Spleen (tissue), 7 donors: ENCODE measurements around the gene SH3BP5.

Experiments used
- POLR2A ChIP-seq, 3 donors: fragments of 450-650 bp; IDR thresholded peaks; one replicate each; pipeline ENCODE4 v1.5.1; 2017; ENCODE audit warnings: antibody characterized with exemption in 3 of 3, mild to moderate bottlenecking in 1 of 3
- TF ChIP-seq, protein P1 (sequence below), 11 experiments: fragments of 200-600 bp in 7 of 11; fragments of 450-650 bp in 4 of 11; sonication (generic) in 4 of 11; IDR thresholded peaks in 8 of 11; conservative IDR thresholded peaks in 3 of 11; 1 replicate in 7 of 11; 2 replicates in 4 of 11; pipeline versions ENCODE4 v1.4.0 to v1.8.0; 2016 to 2021; ENCODE audit warnings: antibody characterized with exemption in 11 of 11, inconsistent platforms in 4 of 11, mild to moderate bottlenecking in 1 of 11
- donor health status: DM: no; HTN: no; CAD: no; lungs with moderate emphysema.
- donor health status: DM: no; HTN: no; CAD: no.
- donor health status: DM: no; HTN: no; CAD: no.

GRCh38 chr3:15346516-15346915, 14.1 kb upstream of the SH3BP5 start:
- TF ChIP-seq, protein P1, sequence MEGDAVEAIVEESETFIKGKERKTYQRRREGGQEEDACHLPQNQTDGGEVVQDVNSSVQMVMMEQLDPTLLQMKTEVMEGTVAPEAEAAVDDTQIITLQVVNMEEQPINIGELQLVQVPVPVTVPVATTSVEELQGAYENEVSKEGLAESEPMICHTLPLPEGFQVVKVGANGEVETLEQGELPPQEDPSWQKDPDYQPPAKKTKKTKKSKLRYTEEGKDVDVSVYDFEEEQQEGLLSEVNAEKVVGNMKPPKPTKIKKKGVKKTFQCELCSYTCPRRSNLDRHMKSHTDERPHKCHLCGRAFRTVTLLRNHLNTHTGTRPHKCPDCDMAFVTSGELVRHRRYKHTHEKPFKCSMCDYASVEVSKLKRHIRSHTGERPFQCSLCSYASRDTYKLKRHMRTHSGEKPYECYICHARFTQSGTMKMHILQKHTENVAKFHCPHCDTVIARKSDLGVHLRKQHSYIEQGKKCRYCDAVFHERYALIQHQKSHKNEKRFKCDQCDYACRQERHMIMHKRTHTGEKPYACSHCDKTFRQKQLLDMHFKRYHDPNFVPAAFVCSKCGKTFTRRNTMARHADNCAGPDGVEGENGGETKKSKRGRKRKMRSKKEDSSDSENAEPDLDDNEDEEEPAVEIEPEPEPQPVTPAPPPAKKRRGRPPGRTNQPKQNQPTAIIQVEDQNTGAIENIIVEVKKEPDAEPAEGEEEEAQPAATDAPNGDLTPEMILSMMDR (IDR thresholded peaks at IDR 0.05 in 8 of 11, conservative IDR thresholded peaks at IDR 0.05 in 3 of 11) = no peak
- no peak for TF ChIP-seq POLR2A (IDR thresholded peaks at IDR 0.05)
